Tibial nerve (tissue), 4 donors: ENCODE results near the gene PRKAR1B. TPM values are rescaled to one million over a fixed set of nuclear protein-coding genes. Genes with fewer than 3 reads are reported as not detected.

ENCODE experiments used
- DNase-seq, 2 donors: peaks; one replicate each; pipeline ENCODE4 v3.0.0-alpha.2; 2019; ENCODE audit warnings: low spot score in 2 of 2
- H3K27ac ChIP-seq, 4 donors: fragments of 200-600 bp; sonication (generic) in 3 of 4; one replicate each; pipeline ENCODE4 v1.5.1; 2017 to 2019; ENCODE audit warnings: mild to moderate bottlenecking in 1 of 4
- H3K27me3 ChIP-seq, 2 donors: fragments of 200-600 bp; sonication (generic) in 1 of 2; one replicate each; pipeline versions ENCODE4 v1.5.1 to v1.6.0; 2017 to 2019
- H3K36me3 ChIP-seq, 3 donors: fragments of 200-600 bp; sonication (generic); one replicate each; pipeline ENCODE4 v1.5.1; 2018 to 2019
- H3K4me1 ChIP-seq, 4 donors: fragments of 200-600 bp; sonication (generic) in 3 of 4; one replicate each; pipeline ENCODE4 v1.5.1; 2017 to 2019
- H3K4me3 ChIP-seq, 4 donors: fragments of 200-600 bp; sonication (generic) in 3 of 4; one replicate each; pipeline ENCODE4 v1.5.1; 2017 to 2019; ENCODE audit warnings: mild to moderate bottlenecking in 1 of 4, moderate library complexity in 1 of 4
- H3K9me3 ChIP-seq, 4 donors: fragments of 200-600 bp; sonication (generic) in 3 of 4; one replicate each; pipeline ENCODE4 v1.5.1; 2017 to 2019
- CTCF ChIP-seq, 5 experiments: fragments of 200-600 bp in 3 of 5; fragments of 450-650 bp in 2 of 5; sonication (generic) in 3 of 5; IDR thresholded peaks; one replicate each; pipeline ENCODE4 v1.5.1; 2016 to 2019; ENCODE audit warnings: antibody characterized with exemption in 5 of 5, mild to moderate bottlenecking in 3 of 5, moderate library complexity in 2 of 5
- EP300 ChIP-seq, 2 donors: sonication (generic); formaldehyde crosslinking; IDR thresholded peaks; one replicate each; pipeline ENCODE4 v1.6.1; 2017; ENCODE audit warnings: antibody characterized with exemption in 2 of 2, mild to moderate bottlenecking in 1 of 2
- POLR2A ChIP-seq, 2 donors: fragments of 450-650 bp; IDR thresholded peaks; one replicate each; pipeline ENCODE4 v1.6.1; 2017; ENCODE audit warnings: antibody characterized with exemption in 2 of 2, mild to moderate bottlenecking in 2 of 2, moderate library complexity in 2 of 2
- WGBS, 2 donors: methylation state at CpG; one replicate each; pipeline ENCODE4 v1.1.5; 2018; 5-methylcytosine and 5-hydroxymethylcytosine counted together
- total RNA-seq, 4 donors: library from RNA; depleted of rRNA; stranded (reverse); fragments of >200 nt; gene quantifications; one replicate each; pipeline ENCODE4 v1.1.0, GENCODE V29; 2016

PRKAR1B gene
- total RNA-seq, 4 donors from 2014 or later, result 2.7 to 12.3 (median 4.8) TPM

GRCh38 chr7:706721-707120 lies 20.4 kb downstream of the PRKAR1B start:
- Histone ChIP-seq H3K27ac (no peak overlapping the region), H3K9me3 (peaks cover 0 to 20% (median 2%) of the 10 kb centered on the region in 4 donors), H3K4me3 (no peak overlapping the region), H3K27me3 (peaks cover 0 to 10% of the 10 kb centered on the region in 2 donors), H3K4me1 (peaks cover 0 to 3% (median 1%) of the 10 kb centered on the region in 4 donors), H3K36me3 (no peaks in the 10 kb centered on the region)
- DNase-seq, result no peak
- TF ChIP-seq EP300 (IDR thresholded peaks at IDR 0.05), result no peak
- TF ChIP-seq POLR2A (IDR thresholded peaks at IDR 0.05), result no peak
- TF ChIP-seq CTCF (IDR thresholded peaks at IDR 0.05), result no peak
- WGBS, 2 donors, result 74 to 94% methylated on average over 7 of the region's 7 CpGs

- Histone ChIP-seq H3K36me3 (no peaks in the 10 kb centered on the region), H3K27me3 (no peaks in the 10 kb centered on the region), H3K9me3 (peaks cover 0 to 25% (median 2%) of the 10 kb centered on the region in 4 donors), H3K27ac (no peak overlapping the region), H3K4me3 (no peak overlapping the region), H3K4me1 (no peaks in the 10 kb centered on the region)
- DNase-seq, result no peak
- 96 to 100% methylated on average over 3 of the region's 3 CpGs for WGBS, 2 donors
- TF ChIP-seq CTCF (IDR thresholded peaks at IDR 0.05) (no peak), EP300 (IDR thresholded peaks at IDR 0.05) (no peak), POLR2A (IDR thresholded peaks at IDR 0.05) (no peak)
Measured at GRCh38 chr7:703049-703448, 24.0 kb downstream of the PRKAR1B start.

GRCh38 chr7:701086-701671 lies 25.9 kb downstream of the PRKAR1B start:
- peaks cover 0 to 25% (median 2%) of the 10 kb centered on the region in 4 donors for H3K9me3 ChIP-seq
- no peak overlapping the region for H3K4me3 ChIP-seq
- 95 to 97% methylated on average over 4 of the region's 4 CpGs for WGBS, 2 donors
- no peak for DNase-seq
- no peaks in the 10 kb centered on the region for H3K27me3 ChIP-seq
- no peaks in the 10 kb centered on the region for H3K36me3 ChIP-seq
- no peak overlapping the region for H3K27ac ChIP-seq
- TF ChIP-seq CTCF (IDR thresholded peaks at IDR 0.05), result no peak
- TF ChIP-seq EP300 (IDR thresholded peaks at IDR 0.05), result no peak
- no peak for TF ChIP-seq POLR2A (IDR thresholded peaks at IDR 0.05)
- H3K4me1 ChIP-seq, result no peaks in the 10 kb centered on the region

- no peaks in the 10 kb centered on the region for H3K4me1 ChIP-seq
- H3K27me3 ChIP-seq, result no peaks in the 10 kb centered on the region
- no peaks in the 10 kb centered on the region for H3K36me3 ChIP-seq
- H3K4me3 ChIP-seq, result no peak overlapping the region
- peaks cover 0 to 21% (median 2%) of the 10 kb centered on the region in 4 donors for H3K9me3 ChIP-seq
- no peak overlapping the region for H3K27ac ChIP-seq
- TF ChIP-seq POLR2A (IDR thresholded peaks at IDR 0.05) (no peak), EP300 (IDR thresholded peaks at IDR 0.05) (no peak), CTCF (IDR thresholded peaks at IDR 0.05) (no peak)
- no peak for DNase-seq
- 60 to 64% methylated on average over 17 of the region's 17 CpGs for WGBS, 2 donors
Measured at GRCh38 chr7:699476-700170, 27.5 kb downstream of the PRKAR1B start.
